TTC549 (cell line): Measurements from ENCODE around the gene RBM17.
"Not testable (repeated sequence)": the region's sequence is repeated elsewhere in the genome, so short reads cannot be mapped to it uniquely, and the experiment has no call there.

Experiments
- FAIRE-seq: peaks from 2 replicates; lab custom pipeline; 2012; peaks lifted over from hg19 to GRCh38; lab: Jason Lieb, UNC

The RBM17 gene

GRCh38 chr10:6080417-6080973 lies 8.3 kb upstream of the RBM17 start:
- no peak for FAIRE-seq

GRCh38 chr10:6082496-6083395 lies 6.1 kb upstream of the RBM17 start:
- no peak for FAIRE-seq

GRCh38 chr10:6083523-6084475 lies 5.0 kb upstream of the RBM17 start:
- no peak for FAIRE-seq

GRCh38 chr10:6086375-6087233 lies 2.2 kb upstream of the RBM17 start:
- no peak for FAIRE-seq

- FAIRE-seq, result no peak
Measured at GRCh38 chr10:6089334-6090219, 743 bp downstream of the RBM17 start.

- FAIRE-seq, result no peak
Measured at GRCh38 chr10:6091630-6092029, 2.8 kb downstream of the RBM17 start.

- no peak for FAIRE-seq
Measured at GRCh38 chr10:6092731-6093130, 3.9 kb downstream of the RBM17 start.

- no peak for FAIRE-seq
Measured at GRCh38 chr10:6095810-6096570, 7.2 kb downstream of the RBM17 start.

- no peak for FAIRE-seq
Measured at GRCh38 chr10:6097063-6097462, 8.2 kb downstream of the RBM17 start.

- FAIRE-seq, result no peak
Measured at GRCh38 chr10:6098156-6098555, 9.3 kb downstream of the RBM17 start.

GRCh38 chr10:6100370-6100769 lies 11.5 kb downstream of the RBM17 start:
- no peak for FAIRE-seq

- FAIRE-seq, result no peak
Measured at GRCh38 chr10:6101181-6101580, 12.3 kb downstream of the RBM17 start.

GRCh38 chr10:6102128-6102527 lies 13.3 kb downstream of the RBM17 start:
- FAIRE-seq, result no peak

GRCh38 chr10:6103591-6103990 lies 14.8 kb downstream of the RBM17 start:
- no peak for FAIRE-seq

- FAIRE-seq, result not testable (repeated sequence)
Measured at GRCh38 chr10:6107616-6108015, 18.8 kb downstream of the RBM17 start.

- no peak for FAIRE-seq
Measured at GRCh38 chr10:6108072-6108471, 19.2 kb downstream of the RBM17 start.

GRCh38 chr10:6108631-6109443 lies 20.0 kb downstream of the RBM17 start:
- FAIRE-seq, result peak; percentile 31

GRCh38 chr10:6109444-6109775 lies 20.6 kb downstream of the RBM17 start:
- FAIRE-seq, result no peak

GRCh38 chr10:6110136-6110535 lies 21.3 kb downstream of the RBM17 start:
- no peak for FAIRE-seq
